GM18858 (cell line): ENCODE results near the gene ACAA2.

Experiments used
- ATAC-seq: cut with Tn5 transposase; IDR thresholded peaks from one replicate; pipeline ENCODE4 v1.9.1; 2021; ENCODE audit not compliant: unreplicated experiment

The ACAA2 gene

DNA sequence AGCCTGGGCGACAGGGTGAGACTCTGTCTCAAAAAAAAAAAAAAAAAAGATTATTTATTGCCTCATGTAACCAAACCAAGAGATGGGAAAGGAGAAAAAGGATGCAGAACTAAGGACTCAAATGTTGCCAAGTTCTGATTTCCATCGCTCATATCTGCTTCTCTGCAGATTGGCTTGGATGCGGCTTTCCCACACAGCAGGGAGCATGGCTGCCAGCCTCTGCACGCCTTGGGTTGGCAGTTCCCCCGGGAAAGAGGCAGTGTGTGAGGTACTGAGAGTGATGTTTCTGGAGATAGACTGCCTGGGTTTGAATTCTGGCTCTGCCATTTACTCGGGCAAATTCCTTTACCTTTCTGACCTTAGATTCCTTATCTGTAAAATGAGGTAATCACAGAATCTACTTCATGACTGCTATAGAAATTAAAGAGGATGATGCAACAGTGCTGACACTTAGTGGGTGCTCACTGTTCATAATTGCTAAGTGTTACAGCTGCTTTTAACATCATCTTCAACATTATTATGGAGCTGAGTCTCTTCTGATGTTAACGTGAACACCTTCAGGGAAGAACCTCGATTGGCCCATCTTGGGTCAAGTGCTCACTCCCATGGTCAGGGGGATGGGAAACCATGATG lies 68.8 kb downstream of the ACAA2 start:
- no peak for ATAC-seq

DNA sequence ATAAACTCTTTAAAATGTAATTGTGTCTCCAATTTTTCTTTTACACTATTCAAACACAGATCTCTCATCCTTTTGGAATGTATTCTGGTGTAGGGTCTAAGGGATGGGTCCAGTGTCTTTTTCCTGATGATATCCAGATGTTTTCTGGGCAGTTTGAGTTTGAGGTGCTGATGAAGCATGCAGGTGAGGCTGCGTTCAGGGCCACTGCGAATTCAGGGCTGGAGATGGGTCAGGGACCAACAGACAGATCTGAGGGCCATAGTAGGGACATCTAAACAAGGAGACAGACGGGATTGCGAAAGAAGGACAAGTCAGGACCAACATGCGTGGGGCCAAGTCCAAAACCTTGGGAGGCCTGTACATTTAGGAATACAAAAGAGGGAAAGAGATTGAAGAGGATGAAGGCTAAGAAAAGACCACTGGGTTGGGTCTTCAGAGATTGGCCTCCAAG lies 70.2 kb downstream of the ACAA2 start:
- ATAC-seq, result no peak

DNA sequence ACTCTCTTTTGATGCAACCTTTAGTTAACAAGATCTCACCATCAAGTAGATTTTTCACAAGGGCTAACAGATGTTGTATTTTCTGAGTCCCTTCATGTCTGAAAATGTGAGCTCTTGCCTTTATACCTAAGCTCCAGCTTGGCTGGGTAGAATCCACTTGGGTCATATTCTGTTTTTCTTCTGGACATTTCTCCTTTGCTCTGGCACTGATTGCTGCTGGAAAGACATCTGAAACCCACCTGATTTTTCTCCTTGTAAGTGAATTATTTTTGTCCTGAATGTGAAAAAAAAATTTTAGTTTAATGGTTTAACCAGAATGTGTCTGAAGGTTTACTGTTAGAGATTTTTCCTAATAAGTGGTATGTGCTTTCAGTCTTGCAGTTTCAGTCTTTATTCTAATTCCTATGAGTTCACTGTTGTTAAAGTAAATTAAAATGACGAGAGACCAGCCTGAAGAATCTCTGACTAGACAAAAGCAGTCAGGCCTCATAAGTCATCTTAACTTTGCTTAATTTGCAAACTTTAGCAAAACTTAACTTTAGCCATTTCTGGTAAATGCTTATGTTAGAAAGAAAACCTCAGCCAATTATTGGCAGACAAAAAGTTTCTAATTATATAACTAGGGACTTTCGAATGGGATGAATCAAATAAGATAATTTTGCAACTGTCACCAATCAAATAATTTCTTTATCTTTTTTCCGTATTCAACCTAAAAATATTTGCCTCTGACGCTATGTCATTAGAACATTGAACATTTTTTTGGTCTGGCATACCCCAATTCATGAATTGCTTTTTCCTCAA lies 70.8 kb downstream of the ACAA2 start:
- no peak for ATAC-seq

DNA sequence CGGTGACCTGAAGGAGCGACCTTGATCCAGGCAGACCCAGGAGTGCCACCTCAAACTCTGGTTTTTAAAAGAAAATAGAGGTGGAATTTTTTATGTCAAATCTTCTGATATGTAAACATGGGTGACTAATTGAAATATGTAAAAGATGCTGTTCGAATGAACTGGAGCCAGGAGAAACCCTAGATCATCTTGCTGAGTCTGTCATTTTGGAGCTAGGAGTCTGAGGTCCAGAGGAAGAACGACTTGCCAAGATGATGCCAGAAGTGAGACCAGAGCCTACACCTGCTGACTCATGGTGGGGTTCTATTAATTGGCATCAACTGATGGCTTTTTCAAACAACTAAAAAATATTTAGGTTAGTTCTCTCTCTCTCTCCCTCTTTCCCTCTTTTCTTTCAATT lies 74.1 kb downstream of the ACAA2 start:
- ATAC-seq, result no peak

DNA sequence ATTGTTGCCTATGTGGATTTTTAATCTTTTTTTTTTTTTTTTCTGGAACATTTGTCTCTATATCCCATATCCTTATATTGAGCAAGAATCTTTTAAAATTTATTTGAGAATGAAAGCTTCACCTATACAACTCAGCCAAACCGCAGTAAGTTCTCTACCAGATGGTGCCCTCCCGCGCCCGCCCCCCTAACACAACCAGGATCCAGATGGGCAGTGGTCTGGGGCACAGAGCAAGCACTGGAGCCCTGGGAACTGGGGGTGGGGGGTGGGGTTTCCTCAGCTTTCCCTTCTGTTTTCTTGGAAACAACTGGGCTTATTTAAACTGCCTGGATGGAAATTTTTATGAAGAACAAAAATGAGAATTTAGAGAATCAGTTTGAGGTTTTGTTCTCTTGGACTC lies 74.6 kb downstream of the ACAA2 start:
- ATAC-seq, result no peak

DNA sequence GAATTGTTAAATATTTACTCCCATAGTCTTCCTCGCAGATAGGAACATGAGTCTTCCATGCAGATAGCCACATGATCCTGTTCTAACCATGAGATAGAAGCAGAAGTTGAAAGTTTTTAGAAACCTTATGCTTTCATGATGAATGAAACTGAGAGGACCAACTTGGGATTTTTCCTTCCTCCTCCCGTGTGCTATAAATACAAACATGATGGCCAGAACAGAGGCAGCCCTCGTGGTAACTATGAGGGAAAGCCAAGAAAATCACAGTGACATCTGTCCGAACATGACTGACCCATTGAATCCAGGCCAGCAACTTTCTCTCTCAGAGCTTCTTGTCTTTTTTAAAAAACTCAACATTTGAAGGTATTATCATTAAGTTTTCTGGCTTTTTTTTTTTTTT lies 78.5 kb downstream of the ACAA2 start:
- no peak for ATAC-seq

DNA sequence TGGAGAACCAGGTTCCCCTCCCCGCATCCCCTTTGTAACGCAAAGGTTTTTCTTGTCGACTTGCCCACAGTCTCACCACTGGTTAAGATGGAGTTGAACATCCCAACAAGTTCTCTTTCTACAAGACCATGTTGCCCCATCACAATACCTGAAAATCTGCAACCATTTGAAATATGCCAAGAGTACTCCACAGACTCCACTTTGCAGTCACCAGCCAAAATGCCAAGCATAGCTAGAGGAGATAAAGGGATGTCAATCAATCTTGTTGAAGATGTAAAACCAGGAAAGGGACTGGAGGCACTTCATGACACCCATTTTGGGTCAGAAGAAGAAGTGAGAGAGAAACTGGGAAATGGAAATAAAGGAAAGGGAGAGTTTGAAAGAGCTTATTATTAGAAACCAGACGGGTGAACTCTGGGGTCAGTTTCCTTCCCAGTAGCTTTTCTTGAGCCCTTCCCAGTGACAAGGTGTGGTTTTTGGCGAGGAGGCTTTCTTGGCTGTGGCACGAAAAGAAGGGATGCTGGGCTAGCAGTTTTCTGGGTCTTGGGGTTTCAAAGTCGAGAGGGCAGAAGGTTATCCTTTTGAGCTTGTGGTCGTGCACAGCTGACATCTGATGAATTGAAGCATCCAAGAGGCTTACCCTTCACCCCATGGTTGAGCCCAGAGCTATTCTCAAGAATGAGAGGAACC lies 79.3 kb downstream of the ACAA2 start:
- no peak for ATAC-seq

DNA sequence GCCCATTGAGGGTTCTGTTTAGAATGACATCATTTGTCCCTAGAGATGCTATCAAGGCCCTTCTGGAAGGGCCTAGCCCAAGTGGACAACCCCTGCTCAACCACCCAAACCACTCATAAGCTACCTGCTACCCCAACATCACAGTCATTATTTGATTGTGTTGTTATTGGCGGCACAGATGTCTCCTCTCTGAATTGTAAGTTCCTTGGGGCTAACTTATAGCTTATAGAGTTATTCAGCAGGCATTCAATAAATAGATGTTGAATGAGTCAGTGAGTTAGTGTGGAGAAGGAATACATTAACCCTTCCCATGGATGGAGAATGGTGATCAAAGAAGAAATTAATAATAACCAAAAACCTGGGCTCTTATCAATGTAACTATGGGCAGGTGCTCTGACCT lies 80.0 kb downstream of the ACAA2 start:
- no peak for ATAC-seq
